GM12874 (cell line): ENCODE data around the gene NCOR2.

Experiments
- TF ChIP-seq, protein P1 (sequence below): IDR thresholded peaks from 2 replicates; pipeline ENCODE4 v1.5.1; 2011; ENCODE audit warnings: low read depth, mild to moderate bottlenecking, control low read depth, low read length, moderate library complexity; ENCODE audit not compliant: insufficient read depth

The NCOR2 gene

GRCh38 chr12:124588751-124589267 lies 21.4 kb upstream of the NCOR2 start:
- TF ChIP-seq, protein P1, sequence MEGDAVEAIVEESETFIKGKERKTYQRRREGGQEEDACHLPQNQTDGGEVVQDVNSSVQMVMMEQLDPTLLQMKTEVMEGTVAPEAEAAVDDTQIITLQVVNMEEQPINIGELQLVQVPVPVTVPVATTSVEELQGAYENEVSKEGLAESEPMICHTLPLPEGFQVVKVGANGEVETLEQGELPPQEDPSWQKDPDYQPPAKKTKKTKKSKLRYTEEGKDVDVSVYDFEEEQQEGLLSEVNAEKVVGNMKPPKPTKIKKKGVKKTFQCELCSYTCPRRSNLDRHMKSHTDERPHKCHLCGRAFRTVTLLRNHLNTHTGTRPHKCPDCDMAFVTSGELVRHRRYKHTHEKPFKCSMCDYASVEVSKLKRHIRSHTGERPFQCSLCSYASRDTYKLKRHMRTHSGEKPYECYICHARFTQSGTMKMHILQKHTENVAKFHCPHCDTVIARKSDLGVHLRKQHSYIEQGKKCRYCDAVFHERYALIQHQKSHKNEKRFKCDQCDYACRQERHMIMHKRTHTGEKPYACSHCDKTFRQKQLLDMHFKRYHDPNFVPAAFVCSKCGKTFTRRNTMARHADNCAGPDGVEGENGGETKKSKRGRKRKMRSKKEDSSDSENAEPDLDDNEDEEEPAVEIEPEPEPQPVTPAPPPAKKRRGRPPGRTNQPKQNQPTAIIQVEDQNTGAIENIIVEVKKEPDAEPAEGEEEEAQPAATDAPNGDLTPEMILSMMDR = no peak

DNA sequence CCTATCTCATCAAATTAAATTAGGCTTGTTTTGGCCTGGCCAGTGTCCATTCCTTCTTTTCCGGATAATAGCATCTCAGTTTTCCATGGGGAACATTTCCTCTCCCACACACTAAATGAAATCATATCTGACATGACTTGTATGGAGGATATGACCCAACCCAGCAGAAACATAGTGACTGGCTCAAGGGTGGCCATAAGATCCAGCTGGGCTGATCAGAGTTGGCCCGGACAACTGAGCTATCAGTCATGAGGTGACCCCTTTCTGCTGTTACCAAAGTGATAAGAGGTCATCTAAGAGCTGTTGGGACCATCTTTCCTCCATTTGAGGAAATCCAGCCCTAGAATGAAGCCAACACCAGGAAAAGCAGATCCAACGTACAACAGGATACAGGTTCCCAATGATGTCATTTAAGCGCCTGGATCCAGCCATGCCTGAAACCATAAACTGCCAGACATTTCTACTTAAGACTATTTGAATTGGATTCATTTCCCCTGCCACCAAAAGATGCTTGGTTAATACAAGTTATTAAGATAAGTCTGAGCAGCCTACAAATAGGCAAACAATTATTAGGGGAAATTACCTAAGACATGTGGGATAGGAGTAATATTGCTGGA lies 20.7 kb upstream of the NCOR2 start:
- TF ChIP-seq, protein P1 = no peak

DNA sequence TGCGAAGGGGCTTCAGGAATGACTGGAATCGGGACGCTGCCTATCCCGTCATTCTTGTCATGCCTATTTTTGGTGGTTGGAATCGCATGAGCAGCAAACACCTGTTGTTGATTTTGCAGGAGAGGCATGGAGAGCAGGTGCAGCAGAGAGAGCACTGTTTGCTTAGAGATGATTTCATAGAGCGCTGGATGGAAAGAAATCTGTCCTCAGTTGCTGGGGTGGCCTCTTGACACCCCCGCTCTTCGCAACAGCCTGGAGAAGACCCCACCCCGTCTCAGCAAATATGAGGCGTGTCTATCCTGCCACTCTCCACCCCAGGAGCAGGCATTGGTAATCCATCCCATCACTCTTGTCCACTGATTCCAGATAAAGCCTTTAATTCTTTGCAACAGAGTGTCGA lies 19.3 kb upstream of the NCOR2 start:
- TF ChIP-seq, protein P1 = no peak

GRCh38 chr12:124583854-124584253 lies 16.4 kb upstream of the NCOR2 start:
- TF ChIP-seq, protein P1 = no peak

DNA sequence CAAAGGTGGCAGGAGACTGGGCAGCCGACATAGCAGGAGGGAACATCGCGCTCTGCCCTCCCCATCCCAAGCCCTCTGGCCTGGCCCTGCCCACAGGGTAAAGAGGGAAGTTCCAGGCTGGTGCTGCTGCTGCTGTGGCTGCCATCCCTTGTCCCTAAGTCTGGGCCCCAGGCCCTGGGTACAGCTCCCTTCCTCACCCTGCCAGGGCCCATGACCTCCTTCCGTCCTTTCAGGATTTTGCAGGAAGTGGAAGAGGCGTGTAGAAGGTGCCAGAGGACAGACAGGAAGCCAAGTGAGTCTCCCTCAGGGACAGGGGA lies 14.7 kb upstream of the NCOR2 start:
- TF ChIP-seq, protein P1 = no peak

- TF ChIP-seq, protein P1 = no peak
Measured at GRCh38 chr12:124581307-124582107, 14.1 kb upstream of the NCOR2 start.

DNA sequence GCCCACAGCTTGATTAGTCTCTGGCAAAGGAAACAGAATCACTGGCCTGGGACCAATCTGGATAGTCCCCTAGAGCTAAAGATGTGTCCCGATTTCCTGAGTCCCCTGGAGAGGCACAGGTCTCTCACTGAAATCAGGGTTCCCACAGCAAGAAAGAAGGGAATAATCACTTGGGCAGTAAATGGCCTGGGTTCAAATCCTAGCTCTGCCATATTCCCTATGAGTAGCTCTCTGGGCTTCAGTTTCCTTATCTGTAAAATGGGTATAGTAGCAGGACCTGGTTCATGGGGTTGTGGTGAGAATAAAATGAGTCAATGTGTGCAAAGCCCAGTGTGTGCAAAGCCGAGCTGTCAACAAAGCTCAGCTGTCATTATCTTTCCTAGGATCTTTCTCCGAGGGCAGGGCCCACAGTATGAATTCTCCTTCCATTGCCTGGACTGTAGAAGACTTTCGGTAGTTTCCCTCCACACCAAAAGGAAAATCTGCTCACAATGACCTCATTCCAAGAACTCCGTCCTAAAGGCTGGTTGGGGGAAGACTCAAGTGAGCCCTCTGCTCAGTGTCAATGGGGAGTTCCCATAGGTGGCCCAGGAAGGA lies 12.6 kb upstream of the NCOR2 start:
- TF ChIP-seq, protein P1 = no peak
